B cell (primary cell): Measurements from ENCODE around the gene DTD1.

Experiments used
- EZH2 ChIP-seq: IDR thresholded peaks from 2 replicates; pipeline ENCODE4 v1.6.1; 2012; ENCODE audit warnings: borderline replicate concordance, low read depth, mild to moderate bottlenecking, moderate library complexity, low read length; ENCODE audit not compliant: insufficient read depth, poor library complexity, severe bottlenecking
- TF ChIP-seq, protein P1 (sequence below): fragments of 200-600 bp; IDR thresholded peaks from one replicate; pipeline ENCODE4 v1.8.0; 2022; ENCODE audit warnings: antibody characterized with exemption, mild to moderate bottlenecking

DNA sequence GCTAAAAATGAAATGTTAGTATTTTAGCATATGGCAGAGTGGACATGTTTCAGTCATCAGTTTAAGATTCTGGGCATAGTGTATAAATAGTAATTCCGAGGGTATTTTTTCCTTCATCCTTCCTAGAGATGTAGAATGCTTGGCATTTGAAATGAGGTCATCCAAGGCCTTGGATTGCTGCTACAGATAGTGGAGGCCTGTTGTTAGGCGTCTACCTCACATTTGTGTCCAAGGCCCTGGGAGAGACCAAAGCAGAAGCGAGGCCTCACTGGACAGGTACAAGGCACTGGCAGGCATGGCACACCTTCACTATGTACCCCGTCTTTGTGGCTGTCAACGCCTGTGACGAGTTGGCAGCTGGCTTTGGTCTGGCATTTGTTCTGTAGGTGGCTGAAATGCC is 58.0 kb downstream of the DTD1 start:
- TF ChIP-seq, protein P1, sequence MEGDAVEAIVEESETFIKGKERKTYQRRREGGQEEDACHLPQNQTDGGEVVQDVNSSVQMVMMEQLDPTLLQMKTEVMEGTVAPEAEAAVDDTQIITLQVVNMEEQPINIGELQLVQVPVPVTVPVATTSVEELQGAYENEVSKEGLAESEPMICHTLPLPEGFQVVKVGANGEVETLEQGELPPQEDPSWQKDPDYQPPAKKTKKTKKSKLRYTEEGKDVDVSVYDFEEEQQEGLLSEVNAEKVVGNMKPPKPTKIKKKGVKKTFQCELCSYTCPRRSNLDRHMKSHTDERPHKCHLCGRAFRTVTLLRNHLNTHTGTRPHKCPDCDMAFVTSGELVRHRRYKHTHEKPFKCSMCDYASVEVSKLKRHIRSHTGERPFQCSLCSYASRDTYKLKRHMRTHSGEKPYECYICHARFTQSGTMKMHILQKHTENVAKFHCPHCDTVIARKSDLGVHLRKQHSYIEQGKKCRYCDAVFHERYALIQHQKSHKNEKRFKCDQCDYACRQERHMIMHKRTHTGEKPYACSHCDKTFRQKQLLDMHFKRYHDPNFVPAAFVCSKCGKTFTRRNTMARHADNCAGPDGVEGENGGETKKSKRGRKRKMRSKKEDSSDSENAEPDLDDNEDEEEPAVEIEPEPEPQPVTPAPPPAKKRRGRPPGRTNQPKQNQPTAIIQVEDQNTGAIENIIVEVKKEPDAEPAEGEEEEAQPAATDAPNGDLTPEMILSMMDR = no peak
- TF ChIP-seq EZH2 = no peak
